ENCODE results near the gene RPRD2.
"Not testable (repeated sequence)": the region's sequence is repeated elsewhere in the genome, so short reads cannot be mapped to it uniquely, and the experiment has no call there.

Gene RPRD2

GRCh38 chr1:150363426-150364230 is at the start of gene RPRD2:
Gene RPRD2, plus strand, starts transcription at chr1:150364147. Its CDS starts 568 bp downstream, at chr1:150364715.
- DNase-seq: peak; percentile 99 to 100 (median 100)

- not testable (repeated sequence) for DNase-seq
Measured at GRCh38 chr1:150314691-150315090, 49.3 kb upstream of the RPRD2 start.

- DNase-seq: peak in 1 of 3 experiments; percentile 35
Measured at GRCh38 chr1:150320667-150320978, 43.3 kb upstream of the RPRD2 start.

DNA sequence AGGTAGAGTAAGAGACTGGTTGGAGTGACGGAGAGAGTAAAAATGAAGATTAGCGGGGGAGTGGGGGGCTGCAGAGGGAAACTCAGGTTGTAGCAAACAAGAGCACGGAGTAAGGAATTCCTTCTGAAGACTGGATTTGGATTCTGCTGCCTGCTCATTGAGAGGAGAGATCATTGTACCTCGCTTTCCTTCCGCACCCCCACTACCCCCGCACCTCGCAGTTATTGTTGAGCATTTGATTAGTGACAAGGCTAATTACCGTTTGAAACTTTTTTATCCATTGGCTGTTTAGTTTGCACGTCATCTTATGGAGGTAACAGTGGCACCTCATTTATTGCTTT is 42.2 kb upstream of the RPRD2 start:
- DNase-seq: peak in 1 of 3 experiments; percentile 56

DNA sequence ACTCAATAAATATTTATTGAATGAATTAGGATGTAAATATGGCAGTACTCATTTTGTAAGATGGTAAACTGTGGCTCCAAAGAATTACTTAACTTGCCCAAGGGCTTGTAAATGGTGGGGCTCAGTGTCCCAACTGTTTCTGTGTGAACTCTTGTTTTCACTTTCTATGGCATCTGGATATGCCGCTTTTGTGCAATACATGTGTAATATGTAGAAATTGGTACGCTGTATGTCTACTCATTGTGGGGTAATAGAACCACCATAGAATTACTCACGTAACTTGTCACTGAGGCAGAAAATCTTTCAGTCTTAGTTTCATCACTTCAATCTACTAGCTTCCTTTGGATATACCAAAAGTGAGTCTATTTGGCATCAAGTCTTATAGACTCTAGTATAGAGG is 41.6 kb upstream of the RPRD2 start:
- no peak for DNase-seq

DNA sequence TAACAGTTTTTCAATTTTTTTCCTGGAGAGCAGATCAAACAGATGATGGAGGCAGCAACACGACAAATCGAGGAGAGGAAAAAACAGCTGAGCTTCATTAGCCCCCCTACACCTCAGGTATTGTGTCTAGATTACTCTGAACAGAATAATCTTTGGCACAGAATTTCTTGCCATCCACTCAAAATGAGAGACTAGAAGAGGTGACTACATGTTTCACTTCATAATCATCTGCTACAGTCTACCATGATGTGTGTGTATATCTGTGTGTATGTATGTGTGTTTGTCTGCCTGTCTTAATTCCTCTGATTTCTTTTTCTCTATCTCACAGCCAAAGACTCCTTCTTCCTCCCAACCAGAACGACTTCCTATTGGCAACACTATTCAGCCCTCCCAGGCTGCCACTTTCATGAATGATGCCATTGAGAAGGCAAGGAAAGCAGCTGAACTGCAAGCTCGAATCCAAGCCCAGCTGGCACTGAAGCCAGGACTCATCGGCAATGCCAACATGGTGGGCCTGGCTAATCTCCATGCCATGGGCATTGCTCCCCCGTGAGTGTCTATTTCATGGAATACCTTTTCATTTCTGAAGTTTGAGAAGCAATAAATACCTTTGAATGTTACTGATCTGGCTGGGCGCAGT is 31.2 kb upstream of the RPRD2 start:
- DNase-seq: no peak

DNA sequence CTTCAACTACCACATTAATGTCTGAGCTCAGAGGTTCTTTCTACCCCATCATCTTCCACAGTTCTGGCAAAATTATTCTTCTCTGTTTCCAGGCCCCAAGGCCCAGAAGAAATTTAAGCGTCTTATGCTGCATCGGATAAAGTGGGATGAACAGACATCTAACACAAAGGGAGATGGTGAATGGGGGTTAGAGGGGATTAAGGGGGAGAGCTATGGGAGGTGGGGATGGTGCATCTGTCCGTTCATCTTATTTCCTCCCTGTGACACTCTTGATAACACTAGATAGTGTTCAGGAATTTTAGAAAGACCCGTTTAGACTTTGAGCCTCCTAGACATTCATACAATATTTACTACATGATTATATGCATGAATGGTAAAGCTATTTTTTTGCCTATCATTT is 17.6 kb upstream of the RPRD2 start:
- no peak for DNase-seq

DNA sequence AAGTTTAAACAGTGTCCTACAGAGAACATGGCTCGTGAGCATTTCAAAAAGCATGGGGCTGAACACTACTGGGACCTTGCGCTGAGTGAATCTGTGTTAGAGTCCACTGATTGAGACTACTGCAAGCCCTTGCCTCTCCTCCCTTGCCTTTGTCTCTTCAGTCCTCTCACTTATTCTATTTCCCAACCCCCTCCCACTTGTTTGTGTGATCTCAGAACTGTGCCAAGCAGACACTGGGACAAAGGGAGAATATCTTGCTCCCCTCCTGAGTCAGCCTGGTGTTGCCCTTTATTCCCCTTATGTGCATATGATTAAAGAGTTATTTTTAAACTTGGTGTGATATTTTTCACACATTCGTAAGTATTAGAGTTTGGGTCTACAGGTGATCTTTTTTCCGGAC is 11.1 kb upstream of the RPRD2 start:
- DNase-seq: no peak

DNA sequence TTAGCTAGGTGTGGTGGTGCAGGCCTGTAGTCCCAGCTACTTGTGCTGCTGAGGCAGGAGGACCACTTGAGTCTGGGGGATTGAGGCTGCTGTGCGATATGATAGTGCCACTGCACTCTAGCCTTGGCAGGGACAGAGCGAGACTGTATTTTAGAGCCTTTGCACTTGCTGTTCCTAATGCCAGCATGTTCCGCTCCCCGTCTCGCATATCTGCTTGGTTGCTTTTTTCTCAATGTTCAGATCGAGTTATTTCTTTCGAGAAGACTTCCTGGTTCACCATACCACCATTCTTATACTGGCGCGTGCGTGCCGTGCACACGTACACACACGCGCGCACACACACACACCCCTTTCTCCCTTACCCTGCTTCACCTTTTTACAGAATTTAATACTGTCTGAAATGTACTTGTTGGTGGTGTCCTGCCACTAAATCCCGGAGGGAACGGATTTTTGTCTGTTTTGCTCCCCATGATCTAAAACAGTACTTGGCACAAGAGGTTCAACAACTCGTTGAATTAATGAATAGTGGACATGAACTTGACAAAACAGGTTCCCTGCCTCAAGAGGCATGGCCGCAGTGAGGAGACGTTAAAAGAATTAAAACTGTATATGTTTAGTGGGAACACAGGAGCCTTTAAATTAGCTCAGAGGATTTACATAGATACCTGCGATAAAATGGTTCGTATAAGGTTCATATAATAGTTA is 1.1 kb upstream of the RPRD2 start:
- peak; percentile 69 to 89 (median 87) for DNase-seq

DNA sequence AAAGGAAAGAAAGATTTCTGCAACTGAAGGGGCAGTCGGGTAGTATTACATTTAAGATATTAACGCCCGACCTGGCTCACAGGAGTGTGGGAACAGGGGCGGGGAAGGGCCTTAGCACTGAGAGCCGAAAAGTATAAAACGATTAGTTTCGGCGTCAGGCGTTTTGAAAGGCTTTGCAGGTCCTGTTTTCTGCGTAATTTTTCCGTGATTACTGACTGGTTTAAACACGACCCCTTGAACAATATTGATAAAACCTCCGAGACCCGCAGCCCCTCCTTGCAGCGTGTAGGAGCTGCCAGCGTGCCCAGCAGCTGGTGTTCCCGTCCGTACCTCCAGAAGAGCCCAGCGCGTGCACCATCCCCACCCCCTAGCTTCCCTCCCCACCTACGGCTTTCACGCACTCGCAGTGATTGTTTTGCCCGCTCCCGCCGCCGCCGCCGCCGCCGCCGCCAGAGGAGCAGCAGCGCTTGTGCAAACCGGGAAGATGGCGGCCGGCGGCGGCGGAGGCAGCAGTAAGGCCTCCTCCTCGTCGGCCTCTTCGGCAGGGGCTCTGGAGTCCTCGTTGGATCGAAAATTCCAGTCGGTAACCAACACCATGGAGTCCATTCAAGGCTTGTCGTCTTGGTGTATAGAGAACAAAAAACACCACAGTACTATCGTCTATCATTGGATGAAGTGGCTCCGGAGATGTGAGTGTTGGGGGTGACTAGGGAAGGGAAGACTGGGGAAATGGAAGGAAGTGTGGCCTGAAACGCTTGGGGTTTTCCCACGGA is 470 bp downstream of the RPRD2 start:
- peak; percentile 89 to 95 (median 92) for DNase-seq

GRCh38 chr1:150365941-150366340 is 2.0 kb downstream of the RPRD2 start:
- peak in 1 of 3 experiments; percentile 51 for DNase-seq

GRCh38 chr1:150366416-150367296 is 2.7 kb downstream of the RPRD2 start:
- DNase-seq: no peak

- no peak for DNase-seq
Measured at GRCh38 chr1:150371110-150371509, 7.2 kb downstream of the RPRD2 start.

DNA sequence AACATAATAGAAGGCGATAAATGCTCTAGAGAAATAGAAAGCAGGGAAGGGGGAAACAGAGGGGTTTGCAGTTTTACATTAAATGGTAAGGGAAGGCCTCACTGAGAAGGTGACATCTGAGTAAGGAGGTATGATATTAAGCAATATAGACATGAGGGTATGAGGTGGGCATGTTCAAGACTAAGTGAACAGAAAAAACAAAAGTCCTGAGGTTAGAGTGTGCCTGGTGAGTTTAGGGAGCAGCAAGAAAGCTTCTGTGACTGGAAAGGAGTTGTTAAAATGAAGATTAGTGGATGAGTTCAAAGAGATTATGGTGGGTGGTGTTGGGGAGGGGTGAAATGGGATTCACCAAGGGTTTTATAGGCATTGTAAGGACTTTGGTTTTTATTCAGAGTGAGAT is 8.6 kb downstream of the RPRD2 start:
- no peak for DNase-seq

DNA sequence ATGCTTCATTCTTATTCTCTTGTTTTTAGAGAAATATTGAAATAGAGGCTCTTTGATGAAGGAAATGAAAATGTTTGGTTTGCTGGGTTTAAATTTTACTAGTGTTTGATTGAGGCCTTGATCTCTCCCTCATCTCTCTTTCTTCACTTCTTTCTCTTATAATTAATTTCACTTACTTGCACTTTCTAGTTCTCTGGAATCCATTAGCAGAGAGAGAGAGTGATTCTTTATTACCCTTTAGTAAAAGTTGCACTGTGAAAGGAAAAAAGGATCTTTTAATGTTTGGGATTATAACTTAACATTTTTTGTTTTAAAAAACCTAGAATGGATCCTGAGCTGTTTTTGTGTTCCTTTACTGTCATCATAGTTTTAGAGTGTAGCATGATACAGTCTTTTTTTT is 12.2 kb downstream of the RPRD2 start:
- no peak for DNase-seq

DNA sequence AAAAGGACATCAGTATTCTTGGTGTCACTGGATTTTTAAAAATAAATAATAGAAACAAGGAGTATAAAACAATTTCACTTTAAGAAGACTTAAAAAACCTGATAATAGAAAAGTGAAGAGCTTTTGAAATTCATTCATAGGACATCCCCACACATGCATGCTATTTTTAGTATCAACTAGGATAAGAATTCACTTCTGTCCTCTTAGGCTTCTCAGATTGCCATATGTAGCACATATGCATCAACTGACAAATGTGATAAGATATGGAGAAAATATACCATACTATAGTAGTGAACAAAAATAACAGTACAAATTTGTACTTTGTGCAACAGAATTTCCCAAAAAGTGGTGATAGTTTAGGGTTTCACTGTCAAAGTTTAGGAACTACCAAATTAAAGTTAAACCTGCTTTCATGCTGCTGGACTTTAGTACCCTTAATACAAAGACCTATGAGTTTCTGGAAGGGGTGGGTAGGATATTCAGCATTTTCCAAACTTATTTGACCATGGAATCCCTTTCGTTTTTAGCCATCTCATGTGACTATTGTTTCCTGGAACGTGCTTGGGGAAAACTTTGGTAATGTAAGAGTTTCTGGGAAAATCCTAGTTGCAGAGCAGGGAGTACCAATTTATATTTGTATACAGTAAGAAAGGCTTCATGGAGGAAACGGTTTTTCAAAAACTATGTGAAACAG is 19.8 kb downstream of the RPRD2 start:
- DNase-seq: no peak

DNA sequence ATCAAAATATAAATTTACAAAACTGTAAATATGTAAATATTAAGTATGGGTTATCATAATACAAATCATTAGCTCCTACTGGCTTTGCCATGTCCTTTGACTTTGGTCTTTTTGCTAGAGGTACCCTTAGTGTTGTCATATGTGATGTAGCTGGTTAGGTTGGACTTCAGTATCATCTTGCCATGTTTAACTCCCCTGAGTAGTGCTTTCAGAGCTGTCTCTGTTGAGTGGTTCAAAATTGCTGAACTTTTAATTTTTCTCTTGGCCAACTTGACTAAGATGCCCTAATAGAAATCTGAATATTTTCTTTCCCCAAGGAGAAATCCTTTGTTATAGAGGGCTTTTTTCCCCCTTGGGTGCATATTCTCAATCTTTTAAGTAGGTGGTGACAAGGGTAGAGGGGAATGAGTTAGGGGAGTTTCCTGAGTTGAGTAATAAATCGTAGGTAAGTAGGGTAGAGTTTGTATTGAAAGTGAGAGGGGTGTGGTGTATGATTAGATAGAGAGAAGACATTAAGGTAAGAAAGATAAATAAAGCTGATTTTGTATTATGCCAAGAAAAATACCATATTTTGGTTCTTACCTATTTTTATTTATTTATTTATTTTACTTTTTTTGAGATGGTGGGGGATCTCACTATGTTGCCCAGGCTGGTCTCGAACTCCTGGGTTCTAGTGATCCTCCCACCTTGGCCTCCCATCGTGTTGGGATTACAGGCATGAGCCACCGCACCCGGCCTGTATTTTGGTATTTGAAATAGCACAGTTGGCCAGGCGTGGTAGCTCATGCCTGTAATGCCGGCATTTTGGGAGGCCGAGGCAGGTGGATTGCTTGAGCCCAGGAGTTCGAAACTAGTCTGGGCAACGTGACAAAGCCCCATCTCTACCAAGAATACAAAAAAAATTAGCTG is 21.8 kb downstream of the RPRD2 start:
- DNase-seq: no peak

DNA sequence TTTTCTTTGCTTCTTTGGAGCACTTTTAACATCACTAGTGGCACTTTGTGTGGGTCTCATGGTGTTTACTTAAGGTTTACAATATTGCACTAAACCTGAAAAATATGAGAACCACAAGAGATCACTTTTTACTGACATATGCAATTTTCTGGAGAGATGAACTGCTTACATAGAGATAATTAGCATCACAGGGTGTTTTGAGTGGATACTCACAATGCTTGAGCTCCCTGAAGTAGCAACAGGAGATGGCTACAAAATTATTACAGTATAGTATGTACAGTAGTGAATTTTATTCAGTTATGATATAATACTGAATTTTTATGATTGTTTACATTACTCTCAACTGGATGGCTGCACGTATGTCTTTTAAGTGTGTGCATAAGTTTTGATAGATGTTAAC is 22.6 kb downstream of the RPRD2 start:
- DNase-seq: peak in 2 of 3 experiments; percentile 59 to 87

- DNase-seq: peak in 2 of 3 experiments; percentile 39 to 53
Measured at GRCh38 chr1:150387200-150387599, 23.3 kb downstream of the RPRD2 start.

- no peak for DNase-seq
Measured at GRCh38 chr1:150388241-150388640, 24.3 kb downstream of the RPRD2 start.
